ENCODE data around the gene PSME3. TPM values are rescaled to one million over a fixed set of nuclear protein-coding genes. Genes with fewer than 3 reads are reported as not detected.

Gene PSME3
- total RNA-seq, 1 experiment from 2014 or later = 120 TPM

DNA sequence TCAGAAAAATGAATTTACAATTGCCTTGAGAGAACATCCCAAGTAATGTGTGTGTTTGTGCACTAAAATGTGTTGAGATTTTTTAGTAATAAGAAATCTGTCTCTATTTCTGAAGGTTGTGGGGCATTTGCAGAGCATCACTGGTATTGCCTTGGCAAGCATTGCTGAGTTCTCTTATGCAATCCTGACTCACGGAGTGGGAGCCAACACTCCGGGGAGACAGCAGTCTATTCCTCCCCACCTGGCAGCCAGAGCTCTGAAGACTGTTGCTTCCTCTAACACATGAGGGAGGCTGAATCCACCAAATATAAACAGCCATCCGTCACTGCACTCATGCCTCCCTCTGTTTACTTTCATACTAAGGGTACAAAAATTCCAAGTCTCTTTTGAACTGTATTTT, 23.9 kb upstream of the PSME3 start:
- POLR2A ChIA-PET (ENCODE audit: low non-redundant PET) = no interaction called here
- peaks cover 7% of the 10 kb centered on the region for H3K36me3 ChIP-seq (ENCODE audit: insufficient read depth, low read length, poor library complexity, severe bottlenecking)
- H3K9me3 ChIP-seq (ENCODE audit: low read depth, low read length, poor library complexity, severe bottlenecking) = no peaks in the 10 kb centered on the region
- H3K4me1 ChIP-seq (ENCODE audit: insufficient read depth, low read length, poor library complexity, severe bottlenecking) = no peaks in the 10 kb centered on the region
- no TSS peak for BruUV-seq (replicated peaks)
- DNase-seq (ENCODE audit: low spot score) = no peak
- H3K27ac ChIP-seq (ENCODE audit: low read depth, low read length, poor library complexity, severe bottlenecking) = no peak overlapping the region
- H3K27me3 ChIP-seq (replicated peaks; ENCODE audit: insufficient read depth, low read depth, low read length, poor library complexity) = no peaks in the 10 kb centered on the region
- H3K4me3 ChIP-seq (ENCODE audit: low read depth, low read length, poor library complexity, severe bottlenecking) = no peak overlapping the region
- no peak for TF ChIP-seq EZH2 (IDR thresholded peaks at IDR 0.05; ENCODE audit: borderline replicate concordance, low read depth, low read length, poor library complexity, severe bottlenecking)
- TF ChIP-seq, protein P1, sequence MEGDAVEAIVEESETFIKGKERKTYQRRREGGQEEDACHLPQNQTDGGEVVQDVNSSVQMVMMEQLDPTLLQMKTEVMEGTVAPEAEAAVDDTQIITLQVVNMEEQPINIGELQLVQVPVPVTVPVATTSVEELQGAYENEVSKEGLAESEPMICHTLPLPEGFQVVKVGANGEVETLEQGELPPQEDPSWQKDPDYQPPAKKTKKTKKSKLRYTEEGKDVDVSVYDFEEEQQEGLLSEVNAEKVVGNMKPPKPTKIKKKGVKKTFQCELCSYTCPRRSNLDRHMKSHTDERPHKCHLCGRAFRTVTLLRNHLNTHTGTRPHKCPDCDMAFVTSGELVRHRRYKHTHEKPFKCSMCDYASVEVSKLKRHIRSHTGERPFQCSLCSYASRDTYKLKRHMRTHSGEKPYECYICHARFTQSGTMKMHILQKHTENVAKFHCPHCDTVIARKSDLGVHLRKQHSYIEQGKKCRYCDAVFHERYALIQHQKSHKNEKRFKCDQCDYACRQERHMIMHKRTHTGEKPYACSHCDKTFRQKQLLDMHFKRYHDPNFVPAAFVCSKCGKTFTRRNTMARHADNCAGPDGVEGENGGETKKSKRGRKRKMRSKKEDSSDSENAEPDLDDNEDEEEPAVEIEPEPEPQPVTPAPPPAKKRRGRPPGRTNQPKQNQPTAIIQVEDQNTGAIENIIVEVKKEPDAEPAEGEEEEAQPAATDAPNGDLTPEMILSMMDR (conservative IDR thresholded peaks at IDR 0.05; ENCODE audit: low read depth, low read length) = no peak
- intact Hi-C loops (cut with micrococcal nuclease; ENCODE audit: unreplicated experiment) = no loop called here
- CTCF ChIA-PET = no interaction called here

- Histone ChIP-seq H3K9me3 (ENCODE audit: low read depth, low read length, poor library complexity, severe bottlenecking) (no peaks in the 10 kb centered on the region), H3K4me1 (ENCODE audit: insufficient read depth, low read length, poor library complexity, severe bottlenecking) (peaks cover 6% of the 10 kb centered on the region), H3K36me3 (ENCODE audit: insufficient read depth, low read length, poor library complexity, severe bottlenecking) (peaks cover 9% of the 10 kb centered on the region), H3K27me3 (replicated peaks; ENCODE audit: insufficient read depth, low read depth, low read length, poor library complexity) (no peaks in the 10 kb centered on the region), H3K4me3 (ENCODE audit: low read depth, low read length, poor library complexity, severe bottlenecking) (no peak overlapping the region), H3K27ac (ENCODE audit: low read depth, low read length, poor library complexity, severe bottlenecking) (peak overlapping the region; percentile 76)
- TF ChIP-seq EZH2 (IDR thresholded peaks at IDR 0.05; ENCODE audit: borderline replicate concordance, low read depth, low read length, poor library complexity, severe bottlenecking) = no peak
- TF ChIP-seq, protein P1 (conservative IDR thresholded peaks at IDR 0.05; ENCODE audit: low read depth, low read length) = no peak
- ChIA-PET CTCF (interaction anchor here (1.4 kb wide), 1 partner anchor 9 kb away, joined by 3 read pairs; the partner anchor contains the start of gene BECN1), POLR2A (ENCODE audit: low non-redundant PET) (interaction anchor here (0.6 kb wide), 1 partner anchor 105 kb away, joined by 7 read pairs; no protein-coding TSS in a partner anchor)
- DNase-seq (ENCODE audit: low spot score) = peak; percentile 84
- intact Hi-C loops (cut with micrococcal nuclease; ENCODE audit: unreplicated experiment) = no loop called here
- no TSS peak for BruUV-seq (replicated peaks)
Measured at GRCh38 chr17:42814633-42815399, 18.4 kb upstream of the PSME3 start.

DNA sequence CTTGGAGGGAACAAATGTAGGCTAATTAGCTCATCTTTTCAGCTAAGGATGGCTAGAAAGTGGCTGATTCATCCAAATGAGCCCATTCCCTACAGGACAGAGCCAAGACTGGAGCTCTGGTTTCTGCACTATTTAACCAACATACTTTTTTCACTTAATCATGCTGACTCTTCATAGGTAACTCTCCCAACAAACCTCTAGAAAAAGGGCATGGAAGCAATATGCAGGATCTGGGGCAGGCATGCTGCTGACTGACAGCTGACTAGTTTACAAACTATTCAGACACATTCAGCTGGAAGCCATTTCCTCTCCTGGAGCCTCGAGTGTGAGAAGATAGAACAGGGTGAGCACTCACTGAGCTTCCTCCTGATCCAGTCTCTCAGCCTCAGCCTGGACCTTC, 15.3 kb upstream of the PSME3 start:
- Histone ChIP-seq H3K27ac (ENCODE audit: low read depth, low read length, poor library complexity, severe bottlenecking) (no peak overlapping the region), H3K27me3 (replicated peaks; ENCODE audit: insufficient read depth, low read depth, low read length, poor library complexity) (no peaks in the 10 kb centered on the region), H3K4me1 (ENCODE audit: insufficient read depth, low read length, poor library complexity, severe bottlenecking) (peaks cover 6% of the 10 kb centered on the region), H3K9me3 (ENCODE audit: low read depth, low read length, poor library complexity, severe bottlenecking) (no peaks in the 10 kb centered on the region), H3K36me3 (ENCODE audit: insufficient read depth, low read length, poor library complexity, severe bottlenecking) (peaks cover 13% of the 10 kb centered on the region), H3K4me3 (ENCODE audit: low read depth, low read length, poor library complexity, severe bottlenecking) (no peak overlapping the region)
- TF ChIP-seq, protein P1 (conservative IDR thresholded peaks at IDR 0.05; ENCODE audit: low read depth, low read length) = no peak
- no peak for TF ChIP-seq EZH2 (IDR thresholded peaks at IDR 0.05; ENCODE audit: borderline replicate concordance, low read depth, low read length, poor library complexity, severe bottlenecking)
- ChIA-PET POLR2A (ENCODE audit: low non-redundant PET) (no interaction called here), CTCF (no interaction called here)
- DNase-seq (ENCODE audit: low spot score) = no peak
- no TSS peak for BruUV-seq (replicated peaks)
- intact Hi-C loops (cut with micrococcal nuclease; ENCODE audit: unreplicated experiment) = no loop called here

Data from A673 (cell line).